Measurements from ENCODE around the gene KIF6. TPM values are rescaled to one million over a fixed set of nuclear protein-coding genes. Genes with fewer than 3 reads are reported as not detected.
"Not testable (repeated sequence)": the region's sequence is repeated elsewhere in the genome, so short reads cannot be mapped to it uniquely, and the experiment has no call there.

KIF6 gene
- total RNA-seq, 1 donor from 2014 or later = 1.2 TPM

GRCh38 chr6:39516471-39516870, 208.7 kb downstream of the KIF6 start:
- DNase-seq (ENCODE audit: low spot score in 2 of 2) (no peak), FAIRE-seq (no peak)

- FAIRE-seq = no peak
- no peak for DNase-seq (ENCODE audit: low spot score in 2 of 2)
Measured at GRCh38 chr6:39515471-39515870, 209.7 kb downstream of the KIF6 start.

- DNase-seq (ENCODE audit: low spot score in 2 of 2) (no peak), FAIRE-seq (peak; percentile 10)
Measured at GRCh38 chr6:39515006-39515405, 210.2 kb downstream of the KIF6 start.

- not testable (repeated sequence) for DNase-seq (ENCODE audit: low spot score in 2 of 2); FAIRE-seq
Measured at GRCh38 chr6:39509831-39510230, 215.4 kb downstream of the KIF6 start.

- FAIRE-seq (no peak), DNase-seq (ENCODE audit: low spot score in 2 of 2) (no peak)
Measured at GRCh38 chr6:39508515-39508914, 216.7 kb downstream of the KIF6 start.

- FAIRE-seq (no peak), DNase-seq (ENCODE audit: low spot score in 2 of 2) (no peak)
Measured at GRCh38 chr6:39507331-39507998, 217.7 kb downstream of the KIF6 start.

DNA sequence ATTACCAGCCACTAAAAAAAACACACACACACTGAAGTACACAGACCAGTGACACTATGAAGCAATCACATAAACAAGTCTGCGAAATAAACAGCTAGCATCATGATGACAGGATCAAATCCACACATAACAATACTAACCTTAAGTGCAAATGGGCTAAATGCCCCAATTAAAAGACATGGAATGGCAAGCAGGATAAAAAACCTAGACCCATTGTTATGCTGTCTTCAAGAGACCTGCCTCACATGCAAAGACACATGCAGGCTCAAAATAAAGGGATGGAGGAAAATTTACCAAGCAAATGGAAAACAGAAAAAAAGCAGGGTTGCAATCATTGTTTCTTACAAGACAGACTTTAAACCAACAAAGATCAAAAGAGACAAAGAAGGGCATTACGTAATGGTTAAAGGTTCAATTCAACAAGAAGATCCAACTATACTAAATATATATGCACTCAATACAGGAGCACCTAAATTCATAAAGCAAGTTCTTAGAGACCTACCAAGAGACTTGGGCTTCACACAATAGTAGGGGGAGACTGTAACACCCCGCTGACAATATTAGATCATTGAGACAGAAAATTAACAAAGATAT, 222.7 kb downstream of the KIF6 start:
- DNase-seq (ENCODE audit: low spot score in 2 of 2); FAIRE-seq: not testable (repeated sequence)

- DNase-seq (ENCODE audit: low spot score in 2 of 2) = no peak
- no peak for FAIRE-seq
Measured at GRCh38 chr6:39499053-39499452, 226.2 kb downstream of the KIF6 start.

DNA sequence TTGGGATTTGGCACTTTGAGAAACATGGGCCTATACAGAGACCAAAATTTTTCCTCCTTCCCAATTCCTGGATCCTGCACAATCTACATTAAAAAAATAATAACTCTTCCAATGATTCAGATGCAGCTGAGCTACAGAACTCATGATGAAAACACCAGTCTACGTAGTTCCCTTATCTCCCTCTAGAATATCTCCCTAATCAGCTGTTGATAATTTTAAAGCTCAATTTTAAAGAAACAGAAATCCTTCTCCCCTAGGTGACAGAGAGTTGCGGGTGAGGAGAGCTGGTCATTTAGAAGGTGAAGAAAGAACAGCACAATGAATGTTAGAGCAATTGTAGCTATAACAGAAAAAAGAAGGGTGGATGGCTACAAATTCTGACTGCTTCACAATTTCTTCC, 227.1 kb downstream of the KIF6 start:
- no peak for FAIRE-seq
- DNase-seq (ENCODE audit: low spot score in 2 of 2) = no peak

GRCh38 chr6:39496915-39497314, 228.3 kb downstream of the KIF6 start:
- DNase-seq (ENCODE audit: low spot score in 2 of 2) = no peak
- no peak for FAIRE-seq

GRCh38 chr6:39496456-39496855, 228.8 kb downstream of the KIF6 start:
- no peak for FAIRE-seq
- no peak for DNase-seq (ENCODE audit: low spot score in 2 of 2)

DNA sequence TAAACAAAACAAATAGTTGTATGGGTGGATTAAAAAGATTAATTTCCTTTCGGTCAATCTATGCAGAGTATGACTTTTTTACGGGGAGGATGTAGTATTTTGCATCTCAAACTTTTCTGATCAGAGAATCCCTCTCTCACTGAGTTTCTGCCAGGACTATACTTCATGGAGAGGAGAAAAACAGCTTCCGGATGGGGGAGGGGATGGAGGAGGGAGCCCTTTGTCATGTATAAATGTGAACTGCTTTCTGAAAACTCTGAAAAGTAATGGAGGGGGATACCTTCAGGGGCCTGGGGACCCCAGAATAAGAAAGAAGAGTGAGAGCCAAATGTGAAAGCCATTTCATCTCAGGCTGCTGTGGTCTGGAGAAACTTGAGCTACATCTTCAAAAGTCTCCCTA, 229.6 kb downstream of the KIF6 start:
- DNase-seq (ENCODE audit: low spot score in 2 of 2) = no peak

GRCh38 chr6:39494998-39495397, 230.2 kb downstream of the KIF6 start:
- DNase-seq (ENCODE audit: low spot score in 2 of 2) = no peak
- no peak for FAIRE-seq

More for the DNA sequence above, 229.6 kb downstream of the KIF6 start:
- FAIRE-seq = no peak

GRCh38 chr6:39493777-39494176, 231.4 kb downstream of the KIF6 start:
- FAIRE-seq (no peak), DNase-seq (ENCODE audit: low spot score in 2 of 2) (no peak)

DNA sequence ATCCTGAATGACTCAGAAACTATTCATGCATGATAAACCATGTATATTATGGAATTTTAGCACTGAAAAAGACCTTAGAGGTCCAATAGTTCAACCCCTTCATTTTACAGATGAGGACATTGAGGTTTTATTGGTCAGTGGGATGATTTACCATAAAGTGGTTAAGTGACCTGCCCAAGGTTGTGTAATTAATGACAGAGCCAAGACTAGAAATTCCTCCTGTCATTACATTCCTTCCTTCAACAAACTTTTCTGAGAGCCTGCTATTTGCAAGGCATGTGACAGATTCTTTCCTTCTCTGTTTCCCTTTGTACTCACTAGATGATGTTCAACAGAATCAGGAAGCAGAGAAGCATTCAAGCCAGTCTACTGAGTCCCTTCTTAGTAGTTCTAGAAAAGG, 232.0 kb downstream of the KIF6 start:
- FAIRE-seq = no peak
- no peak for DNase-seq (ENCODE audit: low spot score in 2 of 2)

GRCh38 chr6:39490108-39490507, 235.1 kb downstream of the KIF6 start:
- no peak for FAIRE-seq
- no peak for DNase-seq (ENCODE audit: low spot score in 2 of 2)

DNA sequence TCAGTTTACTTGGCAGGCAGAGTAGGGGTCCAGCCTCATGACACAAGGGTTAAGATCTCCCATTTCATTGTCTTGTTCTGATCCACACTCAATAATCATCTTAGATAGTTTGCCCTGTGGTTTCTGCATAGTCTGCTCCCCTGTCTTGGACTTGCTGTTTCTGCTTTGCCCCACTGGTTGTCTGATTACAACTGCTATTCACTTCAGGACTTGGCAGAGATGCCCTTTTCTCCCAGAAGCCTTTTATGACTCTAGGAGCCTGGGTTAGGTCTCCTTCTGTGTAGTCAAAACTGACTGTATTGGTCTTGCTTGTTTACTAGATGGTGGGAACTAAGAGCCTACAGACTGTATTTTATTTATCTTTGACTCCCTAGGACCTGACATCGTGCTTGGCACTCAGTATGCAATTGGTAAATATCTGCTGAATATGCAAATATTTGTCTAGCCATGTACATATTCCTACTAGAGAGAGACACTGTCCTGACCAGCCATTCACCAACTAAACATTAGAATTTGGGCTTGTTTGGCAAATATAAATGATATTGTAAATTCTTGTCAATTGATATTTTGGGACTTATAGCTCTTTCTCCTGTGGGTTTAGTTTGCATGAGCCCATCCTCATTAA, 236.8 kb downstream of the KIF6 start:
- FAIRE-seq (no peak), DNase-seq (ENCODE audit: low spot score in 2 of 2) (no peak)

DNA sequence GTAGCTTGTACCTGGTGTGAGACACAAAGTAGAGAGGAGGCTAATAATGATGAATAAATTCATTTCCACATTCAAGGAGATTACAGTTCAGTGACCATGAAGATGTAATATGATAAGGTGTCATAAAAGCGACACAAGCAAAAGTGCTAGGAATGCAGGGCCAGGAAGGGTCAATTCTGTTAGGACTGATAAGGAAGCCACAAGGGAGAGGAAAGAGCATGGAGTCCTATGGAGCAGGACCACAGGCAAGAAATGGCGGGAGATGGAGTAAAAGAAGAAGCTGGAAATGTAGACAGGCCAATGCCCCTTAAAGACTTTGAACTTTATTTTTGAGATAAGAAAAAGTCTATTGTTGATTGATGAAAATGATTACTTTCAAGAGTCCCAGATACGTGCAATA, 240.9 kb downstream of the KIF6 start:
- DNase-seq (ENCODE audit: low spot score in 2 of 2) = no peak
- no peak for FAIRE-seq

GRCh38 chr6:39479819-39480218, 245.4 kb downstream of the KIF6 start:
- FAIRE-seq; DNase-seq (ENCODE audit: low spot score in 2 of 2): not testable (repeated sequence)

DNA sequence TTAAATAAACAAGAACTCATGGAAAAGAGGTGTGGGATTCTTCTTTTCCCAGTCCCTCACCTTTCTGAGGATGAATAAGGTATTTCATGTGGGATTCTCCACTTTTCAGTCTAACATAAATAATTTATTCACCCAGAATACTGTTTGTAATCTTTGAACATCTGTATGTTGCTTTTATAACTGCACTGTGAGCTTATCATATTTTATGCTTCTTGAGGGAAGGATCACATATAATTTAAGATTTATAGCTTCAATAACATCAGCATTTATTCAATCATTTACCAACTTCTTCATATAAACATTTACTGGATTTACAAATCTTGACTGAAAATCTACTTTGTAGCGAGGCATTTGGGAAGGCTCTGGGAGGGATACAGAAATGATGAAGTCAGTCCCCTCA, 248.5 kb downstream of the KIF6 start:
- no peak for DNase-seq (ENCODE audit: low spot score in 2 of 2)
- no peak for FAIRE-seq

DNA sequence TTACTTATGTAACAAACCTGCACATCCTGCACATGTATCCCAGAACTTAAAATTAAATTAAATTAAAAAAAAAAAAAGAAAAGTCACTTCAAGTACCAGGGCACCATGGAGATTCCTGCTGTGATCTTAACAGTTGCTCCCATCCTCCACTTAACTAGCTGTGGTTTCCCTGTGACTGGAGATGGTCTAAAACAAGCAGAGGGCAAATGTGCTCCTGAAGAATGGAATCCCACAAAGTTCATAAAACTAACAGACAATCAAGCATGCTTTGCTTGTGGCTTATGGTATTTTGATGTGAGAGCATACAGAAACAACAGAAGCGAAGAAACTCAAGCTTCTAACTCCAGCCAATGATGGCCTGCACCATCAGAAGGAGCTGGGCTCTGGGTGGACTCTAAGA, 249.1 kb downstream of the KIF6 start:
- DNase-seq (ENCODE audit: low spot score in 2 of 2) = no peak

More for the DNA sequence above, 249.1 kb downstream of the KIF6 start:
- no peak for FAIRE-seq
